ENCODE data around the gene GALP. TPM values are rescaled to one million over a fixed set of nuclear protein-coding genes. Genes with fewer than 3 reads are reported as not detected.
"Not testable (repeated sequence)": the region's sequence is repeated elsewhere in the genome, so short reads cannot be mapped to it uniquely, and the experiment has no call there.

GALP gene
- total RNA-seq, 2 donors from 2014 or later, result not detected

- H3K36me3 ChIP-seq, result no peaks in the 10 kb centered on the region
- no peak overlapping the region for H3K4me3 ChIP-seq
- intact Hi-C loops (cut with DNase I), result loop anchor here (10.0 kb wide), 1 partner anchor 155 kb away; no protein-coding TSS in a partner anchor
- H3K9ac ChIP-seq (ENCODE audit: low read depth in 2 of 2, low read length in 2 of 2), result no peak overlapping the region
- no peaks in the 10 kb centered on the region for H3K9me3 ChIP-seq
- H3K27me3 ChIP-seq, result peaks cover 6% of the 10 kb centered on the region
- no peak overlapping the region for H3K27ac ChIP-seq
- no peaks in the 10 kb centered on the region for H3K4me1 ChIP-seq
- no peak for DNase-seq
- TF ChIP-seq CTCF (IDR thresholded peaks at IDR 0.05), result no peak
Observed at GRCh38 chr19:56170261-56170660, 5.5 kb upstream of the GALP start.

GRCh38 chr19:56174086-56174485 is 1.7 kb upstream of the GALP start:
- Histone ChIP-seq H3K4me3 (no peak overlapping the region), H3K9ac (ENCODE audit: low read depth in 2 of 2, low read length in 2 of 2) (no peak overlapping the region), H3K4me1 (no peaks in the 10 kb centered on the region), H3K27ac (no peak overlapping the region), H3K27me3 (peaks cover 9% of the 10 kb centered on the region), H3K36me3 (no peaks in the 10 kb centered on the region), H3K9me3 (no peaks in the 10 kb centered on the region)
- DNase-seq, result no peak
- no peak for TF ChIP-seq CTCF (IDR thresholded peaks at IDR 0.05)
- intact Hi-C loops (cut with DNase I), result loop anchor here (10.0 kb wide), 1 partner anchor 151 kb away; no protein-coding TSS in a partner anchor

- no peak for TF ChIP-seq CTCF (IDR thresholded peaks at IDR 0.05)
- no peak for DNase-seq
- Histone ChIP-seq H3K4me3 (no peak overlapping the region), H3K27me3 (peaks cover 9% of the 10 kb centered on the region), H3K27ac (no peak overlapping the region), H3K36me3 (no peaks in the 10 kb centered on the region), H3K9ac (ENCODE audit: low read depth in 2 of 2, low read length in 2 of 2) (no peak overlapping the region), H3K4me1 (no peaks in the 10 kb centered on the region), H3K9me3 (no peaks in the 10 kb centered on the region)
- intact Hi-C loops (cut with DNase I), result loop anchor here (10.0 kb wide), 1 partner anchor 150 kb away; no protein-coding TSS in a partner anchor
Observed at GRCh38 chr19:56174550-56174949, 1.3 kb upstream of the GALP start.

- intact Hi-C loops (cut with DNase I), result loop anchor here (10.0 kb wide), 1 partner anchor 148 kb away; no protein-coding TSS in a partner anchor
- H3K4me3 ChIP-seq; H3K4me1 ChIP-seq; H3K27ac ChIP-seq; H3K9ac ChIP-seq (ENCODE audit: low read depth in 2 of 2, low read length in 2 of 2); H3K9me3 ChIP-seq; DNase-seq; H3K27me3 ChIP-seq; H3K36me3 ChIP-seq: not testable (repeated sequence)
Observed at GRCh38 chr19:56176310-56176709, 502 bp downstream of the GALP start.

- peaks cover 9% of the 10 kb centered on the region for H3K27me3 ChIP-seq
- H3K9me3 ChIP-seq, result no peaks in the 10 kb centered on the region
- TF ChIP-seq CTCF (IDR thresholded peaks at IDR 0.05), result no peak
- no peak for DNase-seq
- H3K27ac ChIP-seq, result no peak overlapping the region
- H3K4me3 ChIP-seq, result no peak overlapping the region
- no peaks in the 10 kb centered on the region for H3K36me3 ChIP-seq
- H3K4me1 ChIP-seq, result no peaks in the 10 kb centered on the region
- intact Hi-C loops (cut with DNase I), result loop anchor here (10.0 kb wide), 1 partner anchor 148 kb away; no protein-coding TSS in a partner anchor
- no peak overlapping the region for H3K9ac ChIP-seq (ENCODE audit: low read depth in 2 of 2, low read length in 2 of 2)
Observed at GRCh38 chr19:56176881-56177280, 1.1 kb downstream of the GALP start.

GRCh38 chr19:56177564-56178243 is 1.9 kb downstream of the GALP start:
- no peak overlapping the region for H3K4me3 ChIP-seq
- no peak for TF ChIP-seq CTCF (IDR thresholded peaks at IDR 0.05)
- H3K4me1 ChIP-seq, result no peaks in the 10 kb centered on the region
- no peaks in the 10 kb centered on the region for H3K9me3 ChIP-seq
- no peak for DNase-seq
- intact Hi-C loops (cut with DNase I), result loop anchor here (10.0 kb wide), 1 partner anchor 147 kb away; no protein-coding TSS in a partner anchor
- no peak overlapping the region for H3K27ac ChIP-seq
- H3K9ac ChIP-seq (ENCODE audit: low read depth in 2 of 2, low read length in 2 of 2), result no peak overlapping the region
- no peaks in the 10 kb centered on the region for H3K36me3 ChIP-seq
- peaks cover 9% of the 10 kb centered on the region for H3K27me3 ChIP-seq

Data from colonic mucosa (tissue), 4 donors.